NAMALWA (cell line): Measurements from ENCODE around the gene THAP3.
"Not testable (repeated sequence)": the region's sequence is repeated elsewhere in the genome, so short reads cannot be mapped to it uniquely, and the experiment has no call there.

Experiments used
- DNase-seq: peaks from one replicate; pipeline ENCODE4 v3.0.0-alpha.2; 2015; ENCODE audit warnings: low spot score

The THAP3 gene

DNA sequence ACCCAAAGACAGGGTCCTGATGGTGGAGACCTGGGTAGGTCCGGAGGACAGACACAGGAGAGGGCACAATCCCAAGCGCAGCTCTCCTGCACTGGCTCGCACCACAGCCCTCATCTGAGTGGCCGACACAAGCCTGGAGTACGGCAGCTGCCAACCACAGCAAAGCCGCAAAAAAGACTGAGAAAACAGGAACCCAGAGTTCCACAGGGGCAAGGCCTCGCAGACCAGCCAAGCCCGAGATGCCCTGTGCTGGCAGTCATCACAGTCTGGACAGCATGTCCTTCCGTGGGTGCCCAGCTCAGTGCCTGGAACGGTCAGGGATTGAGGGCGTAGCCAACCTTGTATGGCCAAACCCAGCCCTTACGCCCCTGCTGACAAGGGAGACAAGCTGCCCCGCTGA lies 33.4 kb upstream of the THAP3 start:
- no peak for DNase-seq

GRCh38 chr1:6591644-6592043 lies 33.0 kb upstream of the THAP3 start:
- no peak for DNase-seq

DNA sequence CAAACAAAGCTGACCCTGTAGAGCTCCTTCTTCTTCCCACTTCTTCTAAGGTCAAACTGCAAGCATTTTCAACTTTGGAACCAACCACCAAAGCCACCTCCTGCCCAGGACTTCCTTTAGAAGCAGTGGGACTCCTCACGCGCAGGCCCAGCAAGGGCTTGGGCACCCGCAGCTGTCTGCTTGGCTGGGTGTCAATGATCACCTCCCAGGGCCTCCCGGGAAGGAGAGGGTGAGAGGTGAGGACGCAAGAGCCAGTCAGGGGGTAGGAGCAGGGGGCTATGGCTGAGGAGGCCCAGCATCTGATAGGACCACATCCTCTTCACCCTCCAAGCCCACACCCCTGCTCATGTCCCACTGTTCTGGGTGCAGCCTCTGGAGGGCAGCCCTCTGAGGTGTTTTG lies 32.2 kb upstream of the THAP3 start:
- no peak for DNase-seq

DNA sequence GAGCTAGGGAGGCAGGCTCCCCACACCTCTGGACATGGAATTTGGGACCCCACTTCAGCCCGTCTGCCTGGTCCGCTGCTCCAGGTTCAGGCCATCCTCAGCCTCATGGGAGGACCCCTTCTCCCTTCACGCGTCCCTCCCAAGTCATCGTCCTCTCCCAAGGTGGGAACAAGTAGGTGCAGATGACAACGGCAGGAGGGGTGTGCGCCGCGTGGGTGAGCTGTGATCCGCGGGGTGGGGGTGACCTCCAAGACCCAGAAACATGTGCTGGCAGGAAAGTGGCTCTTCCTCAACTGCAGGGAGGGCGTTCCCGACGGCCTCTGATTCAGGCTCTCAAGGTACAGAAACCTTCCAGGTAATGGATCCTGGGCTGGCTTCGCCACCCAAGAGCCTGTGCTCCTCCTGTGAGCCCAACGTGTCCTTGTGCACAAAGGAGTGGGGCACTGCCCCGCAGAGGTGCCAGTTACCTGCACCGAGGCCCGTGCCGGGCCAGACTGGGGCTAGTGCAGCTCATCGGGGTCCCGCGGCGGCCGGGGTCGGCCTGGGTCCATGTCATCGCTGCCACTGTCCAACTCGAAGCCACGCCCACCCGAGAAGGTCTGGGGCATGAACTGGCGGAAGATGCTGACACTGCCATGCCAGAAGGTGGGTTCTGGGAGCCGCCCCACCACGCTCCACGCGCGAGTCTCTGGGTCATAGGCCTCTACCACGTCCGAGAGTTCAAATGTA lies 31.6 kb upstream of the THAP3 start:
- DNase-seq: no peak

DNA sequence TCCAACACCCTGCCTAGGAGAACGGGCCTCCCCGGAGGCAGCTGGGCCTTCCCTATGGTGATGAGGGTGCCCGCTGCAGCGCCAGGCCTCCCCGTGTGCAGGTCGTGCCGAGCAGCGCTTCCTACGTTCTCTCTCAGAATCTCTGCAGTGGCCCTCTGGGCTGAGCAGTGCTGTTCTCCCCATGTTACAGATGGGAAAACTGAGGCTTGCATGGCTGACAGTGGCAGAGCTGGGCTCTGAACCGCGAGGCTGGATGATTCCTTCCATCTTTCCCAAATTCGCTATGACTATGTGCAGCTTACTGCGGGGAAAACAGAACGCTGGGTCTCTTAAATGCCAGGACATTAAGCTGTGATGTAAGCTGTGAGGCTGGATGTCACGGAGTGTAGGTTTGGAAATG lies 30.9 kb upstream of the THAP3 start:
- no peak for DNase-seq

GRCh38 chr1:6594977-6595740 lies 29.5 kb upstream of the THAP3 start:
- DNase-seq: no peak

DNA sequence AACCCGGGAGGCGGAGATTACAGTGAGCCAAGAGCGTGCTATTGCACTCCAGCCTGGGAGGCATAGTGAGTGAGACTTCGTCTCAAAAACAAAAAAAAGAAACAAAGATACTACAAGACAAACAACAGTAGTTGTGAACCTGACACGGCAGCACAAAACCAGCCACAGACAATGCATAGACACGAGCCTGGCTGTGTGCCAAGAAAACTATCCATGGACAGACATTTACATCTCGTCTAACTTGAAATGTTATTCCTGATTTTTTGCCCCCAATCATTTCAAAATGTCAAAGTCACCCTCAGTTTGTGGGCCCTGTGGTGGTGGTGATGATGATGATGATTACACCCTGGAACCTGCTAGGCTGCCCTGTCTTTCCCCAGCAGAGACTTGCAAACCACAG lies 28.3 kb upstream of the THAP3 start:
- DNase-seq: no peak

GRCh38 chr1:6596886-6597776 lies 27.5 kb upstream of the THAP3 start:
- DNase-seq: no peak

- no peak for DNase-seq
Observed at GRCh38 chr1:6597777-6598131, 26.9 kb upstream of the THAP3 start.

DNA sequence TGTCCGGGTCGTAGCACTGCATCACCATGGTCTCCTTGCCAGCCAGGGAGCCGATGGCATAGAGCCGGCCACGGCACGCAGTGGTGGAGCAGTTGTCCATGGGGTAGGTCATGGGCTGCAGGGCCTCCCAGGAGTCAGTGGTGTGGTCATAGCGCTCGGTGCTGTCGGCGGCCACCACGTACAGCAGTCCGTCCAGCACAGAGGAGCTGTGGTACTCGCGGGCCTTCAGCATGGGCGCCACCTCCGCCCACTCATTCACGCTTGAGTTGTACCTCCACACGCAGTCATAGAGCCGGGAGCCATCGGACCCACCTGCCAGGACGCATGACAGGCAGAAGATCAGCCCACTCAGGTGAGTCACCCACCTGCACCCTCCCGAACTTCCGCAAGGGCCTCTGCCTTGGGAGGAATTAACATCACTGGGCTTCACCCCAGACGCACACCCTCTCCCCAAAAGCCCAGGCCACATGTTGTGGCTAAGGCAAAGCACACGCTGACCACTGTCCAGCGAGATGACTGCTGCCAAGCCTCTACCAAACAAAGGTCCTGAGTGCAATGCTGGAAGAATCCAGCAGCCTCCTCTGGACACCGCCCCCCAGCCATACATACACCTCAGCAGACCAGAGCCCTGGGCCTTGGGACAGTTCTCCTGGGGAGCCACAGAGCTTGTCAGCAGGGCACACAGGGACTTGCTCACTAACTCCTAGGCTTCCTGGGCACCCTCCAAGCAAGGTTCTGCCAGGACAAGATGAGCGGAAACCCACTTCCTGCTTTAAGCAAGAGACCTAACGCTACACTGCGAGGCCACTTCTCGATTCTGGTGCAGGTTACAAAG lies 25.3 kb upstream of the THAP3 start:
- peak; percentile 48 for DNase-seq

- not testable (repeated sequence) for DNase-seq
Observed at GRCh38 chr1:6599991-6600390, 24.7 kb upstream of the THAP3 start.

GRCh38 chr1:6600410-6601048 lies 24.1 kb upstream of the THAP3 start:
- no peak for DNase-seq

GRCh38 chr1:6601049-6601922 lies 23.4 kb upstream of the THAP3 start:
- DNase-seq: peak; percentile 87

DNA sequence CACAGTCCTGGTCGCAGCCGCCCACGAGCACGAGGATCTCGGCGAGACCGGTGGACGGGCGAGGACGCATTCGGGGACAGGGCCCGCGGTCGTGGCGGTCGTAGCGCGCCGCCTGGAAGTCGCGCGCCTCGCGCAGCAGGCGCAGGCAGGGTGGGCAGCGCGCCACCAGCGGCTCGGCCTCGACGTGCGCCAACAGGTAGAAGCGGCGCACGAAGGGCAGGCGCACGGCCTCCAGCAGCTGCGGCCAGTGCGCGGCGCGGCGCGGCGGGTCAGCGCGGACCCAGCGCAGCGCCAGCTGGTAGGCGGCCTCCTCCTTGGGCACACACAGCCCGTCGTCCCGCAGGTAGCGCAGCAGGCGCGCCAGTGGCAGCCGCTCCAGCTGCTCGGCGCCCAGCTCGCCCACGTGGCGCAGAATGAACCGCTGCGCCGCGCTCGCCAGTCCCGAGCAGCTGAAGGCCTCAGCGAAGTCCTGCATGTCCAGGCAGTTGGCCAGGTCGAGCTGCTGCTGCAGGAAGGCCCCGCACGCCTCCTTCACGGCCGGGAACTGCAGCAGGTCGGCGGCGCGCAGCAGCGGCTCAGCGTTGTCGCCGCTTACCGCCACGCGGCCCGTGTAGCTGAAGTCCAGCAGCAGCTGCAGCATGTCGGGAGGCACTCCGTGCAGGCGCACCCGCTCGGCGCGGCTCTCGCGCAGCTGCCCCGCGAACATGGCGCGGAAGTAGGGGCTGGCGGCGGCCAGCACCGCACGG lies 22.6 kb upstream of the THAP3 start:
- DNase-seq: no peak

- peak; percentile 85 for DNase-seq
Observed at GRCh38 chr1:6602669-6603237, 21.9 kb upstream of the THAP3 start, which contains the start of gene KLHL21. Gene KLHL21 (minus strand): TSS chr1:6602869. CDS start chr1:6602817, 52 bp downstream.

- peak; percentile 81 for DNase-seq
Observed at GRCh38 chr1:6603238-6603914, 21.3 kb upstream of the THAP3 start.

- DNase-seq: no peak
Observed at GRCh38 chr1:6603915-6604558, 20.6 kb upstream of the THAP3 start.
